Thymus (tissue), 11 donors: ENCODE data around the gene DTNBP1. TPM values are rescaled to one million over a fixed set of nuclear protein-coding genes. Genes with fewer than 3 reads are reported as not detected.

Experiments used
- DNase-seq, 9 donors: peaks; one replicate each; pipeline ENCODE4 v3.0.0-alpha.2; 2013; ENCODE audit warnings: low spot score in 9 of 9, low read depth in 6 of 9, missing footprints in 1 of 9
- H3K27ac ChIP-seq, 2 donors: one replicate each; pipeline ENCODE4 v1.5.1; 2013; ENCODE audit warnings: control low read depth in 1 of 2, low read depth in 1 of 2, low read length in 1 of 2, mild to moderate bottlenecking in 1 of 2, moderate library complexity in 1 of 2
- H3K27me3 ChIP-seq, 2 donors: one replicate each; pipeline ENCODE4 v1.5.1; 2013; ENCODE audit warnings: low read length in 1 of 2; ENCODE audit not compliant: control insufficient read depth in 2 of 2, insufficient read depth in 1 of 2
- H3K36me3 ChIP-seq, 2 donors: one replicate each; pipeline ENCODE4 v1.5.1; 2013; ENCODE audit warnings: low read length in 1 of 2, mild to moderate bottlenecking in 1 of 2, moderate library complexity in 1 of 2; ENCODE audit not compliant: control insufficient read depth in 2 of 2, insufficient read depth in 2 of 2
- H3K4me1 ChIP-seq, 2 donors: one replicate each; pipeline ENCODE4 v1.5.1; 2013; ENCODE audit warnings: low read length in 2 of 2; ENCODE audit not compliant: control insufficient read depth in 2 of 2, insufficient read depth in 2 of 2
- H3K4me3 ChIP-seq, 2 donors: one replicate each; pipeline ENCODE4 v1.5.1; 2013; ENCODE audit warnings: low read length in 2 of 2, control low read depth in 1 of 2, mild to moderate bottlenecking in 1 of 2
- H3K9me3 ChIP-seq, 2 donors: one replicate each; pipeline ENCODE4 v1.5.1; 2013; ENCODE audit warnings: low read length in 1 of 2, mild to moderate bottlenecking in 1 of 2; ENCODE audit not compliant: control insufficient read depth in 2 of 2, insufficient read depth in 1 of 2
- WGBS: extraction: QIAGEN DNeasy Blood & Tissue Kit; methylation state at CpG from one replicate; pipeline ENCODE4 v1.1.7; 2013; 5-methylcytosine and 5-hydroxymethylcytosine counted together
- polyA plus RNA-seq: library from polyadenylated mRNA; stranded (reverse); fragments of 200-250 nt; gene quantifications from one replicate; pipeline ENCODE4 v1.2.3, GENCODE V29; 2013
- total RNA-seq: library from RNA; stranded (reverse); fragments of 120-200 nt; gene quantifications from one replicate; pipeline ENCODE4 v1.2.4, GENCODE V29; 2013
- donor health status: healthy.

The DTNBP1 gene
- total and polyA plus RNA-seq, 2 donors: 8.0 to 29.7 TPM

DNA sequence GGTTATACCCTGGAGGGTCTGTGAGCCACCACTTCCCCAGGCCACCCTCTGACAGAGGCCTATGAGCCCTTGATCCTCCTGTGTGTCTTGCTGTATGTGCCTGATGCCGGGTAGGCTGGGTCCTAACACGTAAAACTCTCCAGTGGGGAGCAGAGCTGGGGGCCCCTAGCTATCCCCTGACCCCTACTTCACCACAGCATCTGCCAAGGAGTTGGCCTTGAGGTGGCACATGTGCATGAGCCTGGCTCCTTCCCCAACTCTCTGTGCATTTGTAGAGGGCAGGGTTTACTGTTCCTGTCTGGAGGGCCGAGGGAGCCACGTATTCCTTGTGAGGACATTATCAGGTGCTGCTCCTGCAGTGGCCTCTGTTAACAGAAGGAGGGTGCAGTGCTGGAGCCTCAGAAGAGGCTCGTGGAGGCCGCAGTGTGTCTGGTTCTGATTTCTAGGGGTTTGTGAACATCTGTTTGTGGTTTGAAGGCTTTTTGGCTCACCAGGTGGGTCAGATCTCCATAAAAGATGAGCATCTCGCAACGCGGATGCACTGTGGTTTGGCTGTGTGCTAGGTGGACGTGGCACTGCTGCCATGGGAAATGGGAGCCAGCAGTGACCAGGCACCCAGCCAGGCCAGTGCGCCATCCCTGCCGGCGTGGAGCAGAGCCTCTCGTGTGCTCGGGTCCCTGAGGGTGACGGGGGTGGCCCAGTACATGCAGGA, 152.1 kb downstream of the DTNBP1 start:
- no peak overlapping the region for H3K27ac ChIP-seq
- WGBS: 62% methylated on average over 16 of the region's 16 CpGs
- H3K4me1 ChIP-seq: peaks cover 0 to 34% of the 10 kb centered on the region in 2 donors
- H3K9me3 ChIP-seq: no peaks in the 10 kb centered on the region
- no peaks in the 10 kb centered on the region for H3K27me3 ChIP-seq
- DNase-seq: peak in 1 of 9 donors; percentile 35
- peaks cover 85 to 96% of the 10 kb centered on the region in 2 donors for H3K36me3 ChIP-seq
- H3K4me3 ChIP-seq: no peak overlapping the region

- H3K27ac ChIP-seq: no peak overlapping the region
- H3K4me1 ChIP-seq: peaks cover 0 to 35% of the 10 kb centered on the region in 2 donors
- WGBS: 99% methylated on average over 6 of the region's 6 CpGs
- H3K36me3 ChIP-seq: peaks cover 91 to 97% of the 10 kb centered on the region in 2 donors
- H3K27me3 ChIP-seq: no peaks in the 10 kb centered on the region
- no peak for DNase-seq
- H3K4me3 ChIP-seq: no peak overlapping the region
- H3K9me3 ChIP-seq: no peaks in the 10 kb centered on the region
Measured at GRCh38 chr6:15510121-15510520, 152.7 kb downstream of the DTNBP1 start.

DNA sequence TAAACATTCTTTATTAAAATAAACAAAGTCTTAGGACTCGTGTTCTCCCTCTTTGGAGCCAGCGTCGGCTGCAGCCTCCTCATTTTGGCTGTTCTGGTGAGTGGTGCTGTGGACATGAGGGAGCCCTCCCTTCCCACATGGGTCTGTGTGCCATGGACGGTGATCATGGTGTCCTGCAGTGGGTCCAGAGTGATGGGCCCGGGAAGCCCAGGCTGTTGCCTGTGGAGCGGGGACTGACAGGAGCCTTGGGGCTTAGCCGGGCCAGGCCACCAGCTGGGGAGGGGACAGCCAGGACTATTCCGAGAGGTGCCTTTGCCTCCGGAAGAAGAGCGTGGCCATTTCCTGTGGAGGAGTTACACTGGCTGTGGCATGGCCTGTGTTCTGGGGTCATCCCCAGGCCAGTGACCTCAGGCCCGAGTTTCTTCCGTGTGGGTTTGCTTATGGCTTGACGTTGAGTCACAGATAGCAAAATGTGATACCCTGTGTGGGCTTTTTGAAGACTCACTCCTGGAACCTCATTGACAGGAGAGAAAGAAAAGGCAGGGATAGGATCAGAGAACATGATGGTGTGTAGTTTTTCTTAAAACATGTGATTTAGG, 153.4 kb downstream of the DTNBP1 start:
- no peak for DNase-seq
- H3K27ac ChIP-seq: no peak overlapping the region
- WGBS: 96% methylated on average over 13 of the region's 13 CpGs
- H3K27me3 ChIP-seq: no peaks in the 10 kb centered on the region
- H3K36me3 ChIP-seq: peaks cover 95 to 98% of the 10 kb centered on the region in 2 donors
- no peaks in the 10 kb centered on the region for H3K9me3 ChIP-seq
- H3K4me3 ChIP-seq: no peak overlapping the region
- H3K4me1 ChIP-seq: peaks cover 0 to 28% of the 10 kb centered on the region in 2 donors

- Histone ChIP-seq H3K27me3 (no peaks in the 10 kb centered on the region), H3K9me3 (no peaks in the 10 kb centered on the region), H3K4me1 (peaks cover 0 to 23% of the 10 kb centered on the region in 2 donors), H3K27ac (no peak overlapping the region), H3K36me3 (peaks cover 94 to 99% of the 10 kb centered on the region in 2 donors), H3K4me3 (no peak overlapping the region)
- DNase-seq: no peak
- 97% methylated on average over 15 of the region's 15 CpGs for WGBS
Measured at GRCh38 chr6:15508931-15509330, 153.9 kb downstream of the DTNBP1 start.

GRCh38 chr6:15508441-15508871, 154.4 kb downstream of the DTNBP1 start:
- WGBS: 97% methylated on average over 6 of the region's 6 CpGs
- no peaks in the 10 kb centered on the region for H3K9me3 ChIP-seq
- H3K36me3 ChIP-seq: peaks cover 93 to 98% of the 10 kb centered on the region in 2 donors
- DNase-seq: no peak
- H3K4me1 ChIP-seq: peaks cover 0 to 21% of the 10 kb centered on the region in 2 donors
- H3K4me3 ChIP-seq: no peak overlapping the region
- H3K27me3 ChIP-seq: no peaks in the 10 kb centered on the region
- H3K27ac ChIP-seq: no peak overlapping the region

GRCh38 chr6:15507746-15508145, 155.1 kb downstream of the DTNBP1 start:
- 91% methylated on average over 14 of the region's 14 CpGs for WGBS

DNA sequence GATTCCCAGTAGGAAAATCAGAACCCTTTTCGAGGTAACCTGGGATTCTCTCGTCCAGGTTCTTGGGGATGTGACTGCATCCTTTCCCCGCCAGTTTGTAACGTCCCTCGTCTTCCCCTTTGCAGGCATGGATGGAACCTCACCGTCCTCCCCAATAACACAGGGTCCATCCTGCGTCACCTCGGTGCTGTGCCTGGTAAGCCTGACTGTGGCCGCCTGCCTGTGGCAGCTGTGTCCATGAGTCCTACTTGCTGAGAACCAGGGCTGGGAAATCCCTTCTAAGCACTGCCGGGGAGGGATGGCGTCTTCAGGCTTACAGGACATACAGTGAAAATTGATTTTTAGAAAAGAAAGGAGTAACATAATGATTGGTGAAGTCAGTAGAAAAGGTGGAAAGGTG, 155.6 kb downstream of the DTNBP1 start:
- H3K9me3 ChIP-seq: no peaks in the 10 kb centered on the region
- H3K4me1 ChIP-seq: peaks cover 0 to 21% of the 10 kb centered on the region in 2 donors
- H3K4me3 ChIP-seq: no peak overlapping the region
- no peak overlapping the region for H3K27ac ChIP-seq
- DNase-seq: no peak
- WGBS: over 99% methylated on average over 11 of the region's 11 CpGs
- no peaks in the 10 kb centered on the region for H3K27me3 ChIP-seq
- H3K36me3 ChIP-seq: peaks cover 93 to 98% of the 10 kb centered on the region in 2 donors

More at GRCh38 chr6:15507746-15508145, 155.1 kb downstream of the DTNBP1 start:
- H3K4me1 ChIP-seq: peaks cover 0 to 21% of the 10 kb centered on the region in 2 donors
- peaks cover 93 to 98% of the 10 kb centered on the region in 2 donors for H3K36me3 ChIP-seq
- H3K9me3 ChIP-seq: no peaks in the 10 kb centered on the region
- H3K27ac ChIP-seq: no peak overlapping the region
- no peak for DNase-seq
- no peak overlapping the region for H3K4me3 ChIP-seq
- H3K27me3 ChIP-seq: no peaks in the 10 kb centered on the region

DNA sequence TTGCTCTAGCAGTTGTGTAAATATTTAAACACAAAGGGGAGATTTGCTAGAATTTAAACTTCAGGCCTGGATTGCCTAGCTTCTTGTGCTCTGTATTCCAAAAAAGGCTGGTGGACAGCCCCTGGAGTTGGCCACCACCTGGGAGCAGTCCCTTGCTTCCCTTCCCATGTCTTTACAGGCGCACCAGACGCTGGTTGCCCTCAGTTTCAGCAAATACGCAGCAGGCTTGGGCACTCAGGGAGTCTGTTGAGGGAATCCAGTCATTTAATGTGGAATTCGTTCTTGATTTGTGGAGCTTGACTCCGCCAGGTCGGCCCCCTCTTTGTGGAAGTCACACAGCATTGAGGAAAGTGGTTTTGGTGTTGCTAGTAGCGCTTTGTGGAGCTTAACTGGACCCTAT, 156.8 kb downstream of the DTNBP1 start:
- H3K4me1 ChIP-seq: peaks cover 0 to 21% of the 10 kb centered on the region in 2 donors
- H3K27ac ChIP-seq: no peak overlapping the region
- no peak overlapping the region for H3K4me3 ChIP-seq
- WGBS: 99% methylated on average over 7 of the region's 7 CpGs
- no peak for DNase-seq
- H3K36me3 ChIP-seq: peaks cover 93 to 97% of the 10 kb centered on the region in 2 donors
- no peaks in the 10 kb centered on the region for H3K27me3 ChIP-seq
- no peaks in the 10 kb centered on the region for H3K9me3 ChIP-seq

GRCh38 chr6:15505463-15505918, 157.3 kb downstream of the DTNBP1 start:
- no peak for DNase-seq
- Histone ChIP-seq H3K27ac (no peak overlapping the region), H3K4me3 (no peak overlapping the region), H3K4me1 (peaks cover 0 to 16% of the 10 kb centered on the region in 2 donors), H3K9me3 (no peaks in the 10 kb centered on the region), H3K27me3 (no peaks in the 10 kb centered on the region), H3K36me3 (peaks cover 93 to 97% of the 10 kb centered on the region in 2 donors)
- WGBS: 93% methylated on average over 18 of the region's 18 CpGs
